GM18870 (cell line): ENCODE data around the gene TGFBR2.

ENCODE experiments used
- ATAC-seq: cut with Tn5 transposase; IDR thresholded peaks from one replicate; pipeline ENCODE4 v1.9.1; 2021; ENCODE audit warnings: moderate library complexity; ENCODE audit not compliant: unreplicated experiment

Gene TGFBR2

GRCh38 chr3:30634761-30635735 lies 28.6 kb downstream of the TGFBR2 start:
- no peak for ATAC-seq

GRCh38 chr3:30637310-30638219 lies 31.2 kb downstream of the TGFBR2 start:
- ATAC-seq = no peak

GRCh38 chr3:30638685-30639412 lies 32.4 kb downstream of the TGFBR2 start:
- ATAC-seq = no peak

- peak; percentile 87 for ATAC-seq
Observed at GRCh38 chr3:30639937-30640336, 33.5 kb downstream of the TGFBR2 start.

GRCh38 chr3:30640851-30641250 lies 34.5 kb downstream of the TGFBR2 start:
- ATAC-seq = no peak

GRCh38 chr3:30641416-30642251 lies 35.2 kb downstream of the TGFBR2 start:
- no peak for ATAC-seq

- peak; percentile 25 for ATAC-seq
Observed at GRCh38 chr3:30642849-30643361, 36.5 kb downstream of the TGFBR2 start.

GRCh38 chr3:30643763-30644462 lies 37.5 kb downstream of the TGFBR2 start:
- ATAC-seq = no peak

GRCh38 chr3:30644615-30645014 lies 38.2 kb downstream of the TGFBR2 start:
- ATAC-seq = peak; percentile 69

GRCh38 chr3:30645077-30645476 lies 38.7 kb downstream of the TGFBR2 start:
- ATAC-seq = no peak

GRCh38 chr3:30646181-30646876 lies 39.9 kb downstream of the TGFBR2 start:
- ATAC-seq = no peak

- no peak for ATAC-seq
Observed at GRCh38 chr3:30646961-30647752, 40.8 kb downstream of the TGFBR2 start.

- ATAC-seq = no peak
Observed at GRCh38 chr3:30648670-30649357, 42.4 kb downstream of the TGFBR2 start.

GRCh38 chr3:30649572-30650318 lies 43.3 kb downstream of the TGFBR2 start:
- ATAC-seq = peak; percentile 57

GRCh38 chr3:30650348-30650995 lies 44.1 kb downstream of the TGFBR2 start:
- ATAC-seq = no peak

- no peak for ATAC-seq
Observed at GRCh38 chr3:30654269-30654668, 47.9 kb downstream of the TGFBR2 start.
